HepG2 (cell line): ENCODE data around the gene OR5M8. TPM values are rescaled to one million over a fixed set of nuclear protein-coding genes. Genes with fewer than 3 reads are reported as not detected.

Experiments
- ATAC-seq: fragments of 200-7000 bp; cut with Tn5 transposase; 3 replicates; pipeline ENCODE4 v1.9.1; 2020; ENCODE audit warnings: mild to moderate bottlenecking, moderate library complexity
- BruUV-seq: library from RNA; stranded (reverse); fragments of 400-500 nt; replicated peaks from 2 replicates; lab custom pipeline; 2021; lab: Mats Ljungman, UMichigan
- CTCF ChIA-PET: fragments of 300-600 bp; formaldehyde crosslinking; extraction: SDS; loops from one replicate; lab custom pipeline; 2021; ENCODE audit warnings: low total read pairs, inconsistent platforms, low intra/inter-chr PET ratio; lab: Yijun Ruan, JAX
- POLR2A ChIA-PET: fragments of 350-600 bp; sonication (Branson Sonifier 250); formaldehyde crosslinking; loops from one replicate; lab custom pipeline; 2020; ENCODE audit warnings: antibody characterized with exemption, inconsistent platforms; lab: Yijun Ruan, JAX
- DNase-seq: peaks from one replicate; pipeline ENCODE4 v3.0.0-alpha.2; 2015; ENCODE audit warnings: low spot score
- FAIRE-seq: peaks from 3 replicates; lab custom pipeline; 2011; peaks lifted over from hg19 to GRCh38; lab: Jason Lieb, UNC
- H2AFZ ChIP-seq: one replicate; pipeline ENCODE4 v1.6.1; 2011; ENCODE audit warnings: low read length, inconsistent platforms
- H3K27ac ChIP-seq: fragments of 300-600 bp; 3 replicates; pipeline ENCODE4 v1.8.0; 2011; ENCODE audit warnings: mixed run types, mild to moderate bottlenecking, mixed read lengths, low read length, inconsistent platforms; ENCODE audit not compliant: insufficient read depth; ENCODE audit errors: extremely low read length
- H3K27me3 ChIP-seq, 2 experiments: fragments of 200-600 bp in 1 of 2; 2 replicates in 1 of 2; 3 replicates in 1 of 2; pipeline versions ENCODE4 v1.6.0 to v1.8.0; 2011; ENCODE audit warnings: low read length in 2 of 2, mild to moderate bottlenecking in 2 of 2, moderate library complexity in 2 of 2, inconsistent platforms in 1 of 2; ENCODE audit not compliant: insufficient read depth in 2 of 2, control insufficient read depth in 1 of 2
- H3K36me3 ChIP-seq, 2 experiments: fragments of 200-600 bp in 1 of 2; replicated peaks in 1 of 2; 2 replicates in 1 of 2; 3 replicates in 1 of 2; pipeline versions ENCODE4 v1.5.1 to v1.8.0; 2011; ENCODE audit warnings: low read length in 2 of 2, inconsistent platforms in 1 of 2; ENCODE audit not compliant: insufficient read depth in 2 of 2, control insufficient read depth in 1 of 2
- H3K4me1 ChIP-seq: 2 replicates; pipeline ENCODE4 v1.5.1; 2012; ENCODE audit warnings: low read length, inconsistent platforms; ENCODE audit not compliant: insufficient read depth
- H3K4me2 ChIP-seq: 2 replicates; pipeline ENCODE4 v1.6.0; 2011; ENCODE audit warnings: low read depth, low read length, inconsistent platforms
- H3K4me3 ChIP-seq, 3 experiments: fragments of 200-600 bp in 1 of 3; sonication (generic), shearing (Covaris generic) in 1 of 3; replicated peaks in 1 of 3; 2 replicates each; pipeline ENCODE4 v1.5.1; 2011 to 2016; ENCODE audit warnings: low read length in 3 of 3, inconsistent platforms in 2 of 3, low read depth in 2 of 3, mild to moderate bottlenecking in 2 of 3, control low read depth in 1 of 3, mixed read lengths in 1 of 3; ENCODE audit not compliant: insufficient read depth in 1 of 3
- H3K79me2 ChIP-seq: one replicate; pipeline ENCODE4 v1.6.1; 2011; ENCODE audit warnings: low read length, inconsistent platforms; ENCODE audit not compliant: insufficient read depth
- H3K9ac ChIP-seq: 2 replicates; pipeline ENCODE4 v1.6.0; 2011; ENCODE audit warnings: mild to moderate bottlenecking, low read depth, low read length, inconsistent platforms; ENCODE audit not compliant: insufficient read depth
- H3K9me3 ChIP-seq: 2 replicates; pipeline ENCODE4 v1.5.1; 2012; ENCODE audit warnings: mild to moderate bottlenecking, low read length
- H4K20me1 ChIP-seq: 2 replicates; pipeline ENCODE4 v1.6.0; 2011; ENCODE audit warnings: inconsistent platforms, mild to moderate bottlenecking, low read length, moderate library complexity; ENCODE audit not compliant: insufficient read depth
- AHDC1 ChIP-seq: sonication (generic); formaldehyde crosslinking; IDR thresholded peaks from 2 replicates; pipeline ENCODE4 v1.5.1; 2020; ENCODE audit warnings: mild to moderate bottlenecking, missing genetic modification reagents, borderline replicate concordance
- GABPB1 ChIP-seq: IDR thresholded peaks from 2 replicates; pipeline ENCODE4 v1.6.1; 2016; ENCODE audit warnings: mild to moderate bottlenecking, missing genetic modification reagents, moderate library complexity, missing compliant biosample characterization
- JDP2 ChIP-seq: sonication (generic); formaldehyde crosslinking; IDR thresholded peaks from 2 replicates; pipeline ENCODE4 v1.8.1; 2022; ENCODE audit warnings: missing genetic modification reagents, borderline replicate concordance
- MED8 ChIP-seq: sonication (generic); formaldehyde crosslinking; IDR thresholded peaks from 2 replicates; pipeline ENCODE4 v1.8.1; 2023; ENCODE audit warnings: mild to moderate bottlenecking, missing genetic modification reagents; ENCODE audit not compliant: insufficient replicate concordance
- PHF8 ChIP-seq: sonication (generic); formaldehyde crosslinking; IDR thresholded peaks from 2 replicates; pipeline ENCODE4 v1.5.0; 2020; ENCODE audit warnings: missing genetic modification reagents
- RBM22 ChIP-seq: fragments of 200-400 bp; formaldehyde crosslinking; optimal IDR thresholded peaks from 2 replicates; pipeline ENCODE3; 2017; ENCODE audit warnings: mild to moderate bottlenecking, low read length, moderate library complexity
- ZNF235 ChIP-seq: sonication (generic); formaldehyde crosslinking; IDR thresholded peaks from 2 replicates; pipeline ENCODE4 v1.8.1; 2023; ENCODE audit warnings: mild to moderate bottlenecking, missing genetic modification reagents, borderline replicate concordance
- ZNF335 ChIP-seq: sonication (generic); formaldehyde crosslinking; IDR thresholded peaks from 2 replicates; pipeline ENCODE4 v1.4.0; 2020; ENCODE audit warnings: missing genetic modification reagents
- ZNF615 ChIP-seq: sonication (generic); formaldehyde crosslinking; IDR thresholded peaks from 2 replicates; pipeline ENCODE4 v1.5.0; 2020; ENCODE audit warnings: mild to moderate bottlenecking, missing genetic modification reagents, borderline replicate concordance
- ZNF772 ChIP-seq: sonication (generic); formaldehyde crosslinking; IDR thresholded peaks from 2 replicates; pipeline ENCODE4 v1.5.0; 2020; ENCODE audit warnings: mild to moderate bottlenecking, missing genetic modification reagents
- WGBS: methylation state at CpG from one replicate; pipeline ENCODE4 v1.1.6; 2017; ENCODE audit warnings: low lambda C conversion rate; 5-methylcytosine and 5-hydroxymethylcytosine counted together
- in situ Hi-C: cut with HindIII; loops from 2 replicates; pipeline ENCODE4 v1.10.0; 2017; ENCODE audit warnings: low pct_unique_long_range_greater_than_20kb; ENCODE audit not compliant: extremely low pct_ligation_motif_present
- intact Hi-C: fragments of 100-400 bp; cut with micrococcal nuclease; formaldehyde crosslinking; loops from one replicate; pipeline ENCODE4 v1.10.0; 2022; ENCODE audit not compliant: unreplicated experiment
- polyA plus RNA-seq, 8 experiments: library from polyadenylated mRNA; depleted of rRNA in 3 of 8; stranded (reverse) in 7 of 8; unstranded in 1 of 8; fragments of >200 nt; fragmentation: Illumina TruSeq in 4 of 8; extraction: Trizol in 4 of 8; gene quantifications; 2 replicates each; pipeline versions ENCODE4 v1.2.1 to v1.2.3, GENCODE V29; 2011 to 2016; ENCODE audit warnings: low read depth in 4 of 8, missing spikeins in 1 of 8, mixed read lengths in 1 of 8; ENCODE audit not compliant: insufficient read depth in 1 of 8
- total RNA-seq, 5 experiments: library from RNA; depleted of rRNA; stranded (reverse); fragments of >200 nt; fragmentation: Illumina TruSeq; extraction: Trizol; gene quantifications; 2 replicates each; pipeline ENCODE4 v1.2.3, GENCODE V29; 2016; ENCODE audit warnings: low read depth in 1 of 5
- TF ChIP-seq, protein P1 (sequence below): fragments of 450-650 bp; IDR thresholded peaks from 2 replicates; pipeline ENCODE4 v1.6.1; 2017

OR5M8 gene
- total and polyA plus RNA-seq, 2 of the 13 experiments (the other 11 are each of a cell fraction or from before 2014, with no cell fraction given), result not detected

- TF ChIP-seq ZNF235, result no peak
These were observed 3.9 kb upstream of the OR5M8 start (continued) for GRCh38 chr11:56495117-56495516.

DNA sequence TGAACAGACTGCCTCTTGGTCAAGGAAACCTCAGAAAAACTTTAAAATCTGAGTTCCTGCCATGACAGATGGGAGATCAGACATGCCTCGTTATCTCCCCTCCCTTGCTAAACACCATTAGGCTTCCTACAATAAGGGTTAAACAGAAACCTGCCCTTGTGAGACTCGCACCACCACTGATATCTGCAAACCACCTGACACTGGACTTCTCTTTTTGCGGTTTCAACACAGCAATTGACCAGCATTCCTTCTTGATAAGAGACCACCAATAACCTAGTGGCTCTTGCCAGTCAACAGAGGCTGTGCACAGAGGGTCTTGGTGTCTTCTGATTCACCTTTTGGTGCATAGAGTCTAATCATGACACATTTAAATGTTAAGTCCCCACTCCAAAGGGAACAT, 4.4 kb downstream of the OR5M8 start:
- H3K9me3 ChIP-seq, result peaks cover 9% of the 10 kb centered on the region; the same call in 1 of the 2 replicates
- H3K9ac ChIP-seq, result no peak overlapping the region
- no peaks in the 10 kb centered on the region for H3K79me2 ChIP-seq
- H3K4me2 ChIP-seq, result no peak overlapping the region
- no TSS peak for BruUV-seq
- ATAC-seq, result no peak
- intact Hi-C loops, result no loop called here
- H3K4me3 ChIP-seq, result no peak overlapping the region
- no peak for FAIRE-seq
- no peaks in the 10 kb centered on the region for H3K27me3 ChIP-seq
- 12% methylated on average over 3 of the region's 3 CpGs for WGBS
- H3K4me1 ChIP-seq, result no peaks in the 10 kb centered on the region
- DNase-seq, result no peak
- H3K27ac ChIP-seq, result no peak overlapping the region
- TF ChIP-seq MED8 (CRISPR knock-in tag) (no peak), RBM22 (no peak), ZNF615 (CRISPR knock-in tag) (no peak), PHF8 (CRISPR knock-in tag) (no peak), ZNF335 (CRISPR knock-in tag) (no peak), AHDC1 (CRISPR knock-in tag) (no peak), JDP2 (no peak), GABPB1 (CRISPR knock-in tag) (no peak), ZNF772 (CRISPR knock-in tag) (no peak)
- TF ChIP-seq, protein P1, sequence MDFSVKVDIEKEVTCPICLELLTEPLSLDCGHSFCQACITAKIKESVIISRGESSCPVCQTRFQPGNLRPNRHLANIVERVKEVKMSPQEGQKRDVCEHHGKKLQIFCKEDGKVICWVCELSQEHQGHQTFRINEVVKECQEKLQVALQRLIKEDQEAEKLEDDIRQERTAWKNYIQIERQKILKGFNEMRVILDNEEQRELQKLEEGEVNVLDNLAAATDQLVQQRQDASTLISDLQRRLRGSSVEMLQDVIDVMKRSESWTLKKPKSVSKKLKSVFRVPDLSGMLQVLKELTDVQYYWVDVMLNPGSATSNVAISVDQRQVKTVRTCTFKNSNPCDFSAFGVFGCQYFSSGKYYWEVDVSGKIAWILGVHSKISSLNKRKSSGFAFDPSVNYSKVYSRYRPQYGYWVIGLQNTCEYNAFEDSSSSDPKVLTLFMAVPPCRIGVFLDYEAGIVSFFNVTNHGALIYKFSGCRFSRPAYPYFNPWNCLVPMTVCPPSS, result no peak
- TF ChIP-seq, all 625 proteins: peak for 0
- no peaks in the 10 kb centered on the region for H4K20me1 ChIP-seq
- in situ Hi-C loops, result no loop called here
- ChIA-PET CTCF (no interaction called here), POLR2A (no interaction called here)
- no peaks in the 10 kb centered on the region for H3K36me3 ChIP-seq
- H2AFZ ChIP-seq, result no peak overlapping the region
